A549 (cell line): Measurements from ENCODE around the gene XRCC3.

ENCODE experiments used
- BCL3 ChIP-seq: fragments of >200 bp; sonication (Bioruptor Twin); formaldehyde crosslinking; IDR thresholded peaks from 3 replicates; pipeline ENCODE4 v1.6.1; 2016
- BHLHE40 ChIP-seq: IDR thresholded peaks from 2 replicates; pipeline ENCODE4 v1.6.1; 2012; ENCODE audit warnings: low read depth, low read length, inconsistent platforms
- CHD4 ChIP-seq: fragments of 200-600 bp; sonication (generic); IDR thresholded peaks from 2 replicates; pipeline ENCODE4 v1.6.1; 2016; ENCODE audit warnings: antibody characterized with exemption, mild to moderate bottlenecking, borderline replicate concordance
- CTCF ChIP-seq: fragments of >200 bp; sonication (Bioruptor Twin); formaldehyde crosslinking; IDR thresholded peaks from 3 replicates; pipeline ENCODE4 v1.5.1; 2016
- E2F6 ChIP-seq: IDR thresholded peaks from 2 replicates; pipeline ENCODE4 v1.6.1; 2012; ENCODE audit warnings: low read depth, borderline replicate concordance
- GATA3 ChIP-seq: IDR thresholded peaks from 2 replicates; pipeline ENCODE4 v1.6.1; 2012; ENCODE audit warnings: borderline replicate concordance
- JUN ChIP-seq, 2 experiments: fragments of >200 bp; sonication (Bioruptor Twin); formaldehyde crosslinking; IDR thresholded peaks; 2 replicates in 1 of 2; 3 replicates in 1 of 2; pipeline ENCODE4 v1.6.1; 2016 to 2017
- MAX ChIP-seq: IDR thresholded peaks from 2 replicates; pipeline ENCODE4 v1.6.1; 2012
- POLR2A ChIP-seq: IDR thresholded peaks from 2 replicates; pipeline ENCODE4 v1.6.1; 2012; ENCODE audit warnings: mild to moderate bottlenecking, low read length
- REST ChIP-seq: fragments of 200-600 bp; sonication (generic); IDR thresholded peaks from 2 replicates; pipeline ENCODE4 v1.6.1; 2016; ENCODE audit warnings: antibody characterized with exemption, mild to moderate bottlenecking, moderate library complexity
- SMC3 ChIP-seq: fragments of >200 bp; sonication (Bioruptor Twin); formaldehyde crosslinking; IDR thresholded peaks from 3 replicates; pipeline ENCODE4 v1.6.1; 2018; ENCODE audit warnings: inconsistent platforms
- SREBF2 ChIP-seq: fragments of 450-650 bp; IDR thresholded peaks from 2 replicates; pipeline ENCODE4 v1.6.1; 2014; ENCODE audit warnings: mild to moderate bottlenecking, moderate library complexity

GRCh38 chr14:103688441-103688840, 26.8 kb downstream of the XRCC3 start:
- no peak for TF ChIP-seq MAX
- TF ChIP-seq CTCF: no peak
- no peak for TF ChIP-seq JUN (IDR thresholded peaks at IDR 0.05)
- TF ChIP-seq POLR2A: no peak
- TF ChIP-seq BHLHE40: no peak
- TF ChIP-seq E2F6: no peak
- no peak for TF ChIP-seq REST
- no peak for TF ChIP-seq SREBF2
- no peak for TF ChIP-seq CHD4
- TF ChIP-seq SMC3: no peak
- TF ChIP-seq GATA3: no peak
- no peak for TF ChIP-seq BCL3
